BLaER1 treated with 17β-estradiol and CSF1 and Interleukin-3, amounts not matched to agents 10 nM and 100 nM (cell line): ENCODE measurements around the gene RNASET2.

Experiments used
- H3K27ac ChIP-seq, 11 experiments: shearing (Covaris generic); formaldehyde crosslinking; 2 replicates each; pipeline ENCODE4 v1.8.1; 2022
- H3K27me3 ChIP-seq, 11 experiments: shearing (Covaris generic); formaldehyde crosslinking; 2 replicates each; pipeline ENCODE4 v1.8.1; 2022
- H3K36me3 ChIP-seq, 11 experiments: shearing (Covaris generic); formaldehyde crosslinking; 2 replicates each; pipeline ENCODE4 v1.8.1; 2022
- H3K4me1 ChIP-seq, 10 experiments: shearing (Covaris generic); formaldehyde crosslinking; 2 replicates each; pipeline ENCODE4 v1.8.1; 2022
- H3K4me2 ChIP-seq, 11 experiments: shearing (Covaris generic); formaldehyde crosslinking; 2 replicates each; pipeline ENCODE4 v1.8.1; 2022
- H3K4me3 ChIP-seq, 10 experiments: shearing (Covaris generic); formaldehyde crosslinking; 2 replicates each; pipeline ENCODE4 v1.8.1; 2022
- H3K9ac ChIP-seq, 11 experiments: shearing (Covaris generic); formaldehyde crosslinking; 2 replicates each; pipeline ENCODE4 v1.8.1; 2022
- H3K9me3 ChIP-seq, 11 experiments: shearing (Covaris generic); formaldehyde crosslinking; replicated peaks in 1 of 11; 2 replicates each; pipeline ENCODE4 v1.8.1; 2022
- H4K20me1 ChIP-seq, 11 experiments: shearing (Covaris generic); formaldehyde crosslinking; 2 replicates each; pipeline ENCODE4 v1.8.1; 2022
- Cebpa-rat ChIP-seq, 11 experiments: shearing (Covaris generic); IDR thresholded peaks; 2 replicates each; pipeline ENCODE4 v1.8.1; 2022

The RNASET2 gene

GRCh38 chr6:166976636-166977035 is 20.3 kb upstream of the RNASET2 start:
- H4K20me1 ChIP-seq, result no peaks in the 10 kb centered on the region
- H3K36me3 ChIP-seq, result peaks cover 0 to 94% (median 63%) of the 10 kb centered on the region in 11 experiments; a peak in 18 of 22 replicates
- H3K9ac ChIP-seq, result no peak overlapping the region
- H3K9me3 ChIP-seq, result peaks cover 0 to 20% (median 9%) of the 10 kb centered on the region in 11 experiments; a peak in 13 of 22 replicates
- no peaks in the 10 kb centered on the region for H3K27me3 ChIP-seq
- no peak for TF ChIP-seq Cebpa-rat (IDR thresholded peaks at IDR 0.05)
- H3K4me2 ChIP-seq, result no peak overlapping the region
- H3K27ac ChIP-seq, result no peak overlapping the region
- H3K4me1 ChIP-seq, result peaks cover 9 to 17% (median 12%) of the 10 kb centered on the region in 10 experiments
- H3K4me3 ChIP-seq, result no peak overlapping the region

GRCh38 chr6:166972101-166972500 is 15.8 kb upstream of the RNASET2 start:
- Histone ChIP-seq H4K20me1 (no peaks in the 10 kb centered on the region), H3K27ac (peak overlapping the region in 8 of 11 experiments; percentile 0 to 81 (median 74); a peak in 9 of 22 replicates), H3K4me1 (peaks cover 36 to 49% (median 40%) of the 10 kb centered on the region in 10 experiments), H3K4me3 (no peak overlapping the region), H3K9me3 (peaks cover 0 to 32% (median 20%) of the 10 kb centered on the region in 11 experiments; a peak in 15 of 22 replicates), H3K27me3 (no peaks in the 10 kb centered on the region), H3K4me2 (peak overlapping the region; percentile 47 to 78 (median 72); a peak in 21 of 22 replicates), H3K36me3 (peaks cover 0 to 89% (median 53%) of the 10 kb centered on the region in 11 experiments; a peak in 18 of 22 replicates), H3K9ac (no peak overlapping the region)
- TF ChIP-seq Cebpa-rat (IDR thresholded peaks at IDR 0.05), result no peak

GRCh38 chr6:166971271-166971670 is 14.9 kb upstream of the RNASET2 start:
- H3K9me3 ChIP-seq, result peaks cover 0 to 41% (median 25%) of the 10 kb centered on the region in 11 experiments; a peak in 16 of 22 replicates
- peaks cover 36 to 49% (median 40%) of the 10 kb centered on the region in 10 experiments for H3K4me1 ChIP-seq
- TF ChIP-seq Cebpa-rat (IDR thresholded peaks at IDR 0.05), result no peak
- peak overlapping the region in 5 of 11 experiments; percentile 8 to 62 (median 42); a peak in 3 of 22 replicates for H3K9ac ChIP-seq
- H3K27me3 ChIP-seq, result no peaks in the 10 kb centered on the region
- peak overlapping the region; percentile 47 to 78 (median 72) for H3K4me2 ChIP-seq
- peak overlapping the region in 10 of 11 experiments; percentile 47 to 81 (median 74); a peak in 19 of 22 replicates for H3K27ac ChIP-seq
- no peaks in the 10 kb centered on the region for H4K20me1 ChIP-seq
- H3K4me3 ChIP-seq, result no peak overlapping the region
- peaks cover 0 to 82% (median 45%) of the 10 kb centered on the region in 11 experiments; a peak in 16 of 22 replicates for H3K36me3 ChIP-seq

- H3K9me3 ChIP-seq, result peaks cover 0 to 46% (median 29%) of the 10 kb centered on the region in 11 experiments; a peak in 17 of 22 replicates
- TF ChIP-seq Cebpa-rat (IDR thresholded peaks at IDR 0.05), result no peak
- peaks cover 36 to 49% (median 40%) of the 10 kb centered on the region in 10 experiments for H3K4me1 ChIP-seq
- peak overlapping the region in 9 of 11 experiments; percentile 16 to 62 (median 34); a peak in 10 of 22 replicates for H3K9ac ChIP-seq
- H3K27me3 ChIP-seq, result no peaks in the 10 kb centered on the region
- peak overlapping the region; percentile 47 to 78 (median 72) for H3K4me2 ChIP-seq
- 0 out of 20 replicates have a peak overlapping the region, but pooled peaks of 1 of the 10 experiments have one; percentile 14 for H3K4me3 ChIP-seq
- peaks cover 0 to 77% (median 40%) of the 10 kb centered on the region in 11 experiments; a peak in 16 of 22 replicates for H3K36me3 ChIP-seq
- no peaks in the 10 kb centered on the region for H4K20me1 ChIP-seq
- H3K27ac ChIP-seq, result peak overlapping the region in 10 of 11 experiments; percentile 47 to 81 (median 74); a peak in 21 of 22 replicates
These were observed 14.4 kb upstream of the RNASET2 start for GRCh38 chr6:166970776-166971175.

GRCh38 chr6:166970091-166970490 is 13.7 kb upstream of the RNASET2 start:
- no peak for TF ChIP-seq Cebpa-rat (IDR thresholded peaks at IDR 0.05)
- H4K20me1 ChIP-seq, result no peaks in the 10 kb centered on the region

GRCh38 chr6:166969390-166970002 is 13.1 kb upstream of the RNASET2 start:
- Histone ChIP-seq H3K9ac (peak overlapping the region in 8 of 11 experiments; percentile 3 to 62 (median 50); a peak in 13 of 22 replicates), H3K4me3 (peak overlapping the region in 4 of 10 experiments; percentile 2 to 13 (median 7); a peak in 4 of 20 replicates), H3K9me3 (peaks cover 0 to 52% (median 30%) of the 10 kb centered on the region in 11 experiments; a peak in 17 of 22 replicates), H4K20me1 (no peaks in the 10 kb centered on the region), H3K27ac (peak overlapping the region in 10 of 11 experiments; percentile 47 to 81 (median 74); a peak in 21 of 22 replicates), H3K27me3 (no peaks in the 10 kb centered on the region), H3K4me2 (peak overlapping the region; percentile 47 to 78 (median 72)), H3K4me1 (peaks cover 36 to 49% (median 40%) of the 10 kb centered on the region in 10 experiments), H3K36me3 (peaks cover 0 to 64% (median 29%) of the 10 kb centered on the region in 11 experiments; a peak in 15 of 22 replicates)
- TF ChIP-seq Cebpa-rat (IDR thresholded peaks at IDR 0.05), result no peak

More at GRCh38 chr6:166970091-166970490, 13.7 kb upstream of the RNASET2 start:
- Histone ChIP-seq H3K27me3 (no peaks in the 10 kb centered on the region), H3K9me3 (peaks cover 0 to 52% (median 32%) of the 10 kb centered on the region in 11 experiments; a peak in 17 of 22 replicates), H3K4me2 (peak overlapping the region; percentile 47 to 78 (median 72)), H3K9ac (peak overlapping the region in 10 of 11 experiments; percentile 3 to 62 (median 35); a peak in 11 of 22 replicates), H3K36me3 (peaks cover 0 to 70% (median 33%) of the 10 kb centered on the region in 11 experiments; a peak in 16 of 22 replicates), H3K4me1 (peaks cover 36 to 49% (median 40%) of the 10 kb centered on the region in 10 experiments), H3K27ac (peak overlapping the region in 10 of 11 experiments; percentile 47 to 81 (median 74); a peak in 20 of 22 replicates), H3K4me3 (peak overlapping the region in 2 of 10 experiments; percentile 2 to 14; a peak in 1 of 20 replicates)

GRCh38 chr6:166966268-166966667 is 9.9 kb upstream of the RNASET2 start:
- H3K4me1 ChIP-seq, result peaks cover 24 to 38% (median 27%) of the 10 kb centered on the region in 10 experiments
- peaks cover 0 to 32% (median 7%) of the 10 kb centered on the region in 11 experiments; a peak in 12 of 22 replicates for H3K36me3 ChIP-seq
- H3K27me3 ChIP-seq, result no peaks in the 10 kb centered on the region
- H3K9me3 ChIP-seq, result peaks cover 0 to 48% (median 34%) of the 10 kb centered on the region in 11 experiments; a peak in 17 of 22 replicates
- TF ChIP-seq Cebpa-rat (IDR thresholded peaks at IDR 0.05), result no peak
- H3K27ac ChIP-seq, result no peak overlapping the region
- no peak overlapping the region for H3K9ac ChIP-seq
- no peak overlapping the region for H3K4me3 ChIP-seq
- H4K20me1 ChIP-seq, result no peaks in the 10 kb centered on the region
- no peak overlapping the region for H3K4me2 ChIP-seq

GRCh38 chr6:166960609-166960978 is 4.2 kb upstream of the RNASET2 start:
- H3K27ac ChIP-seq, result peak overlapping the region; percentile 89 to 98 (median 94); a peak in 21 of 22 replicates

More at GRCh38 chr6:166960609-166960978, 4.2 kb upstream of the RNASET2 start:
- H3K27me3 ChIP-seq, result no peaks in the 10 kb centered on the region
- no peaks in the 10 kb centered on the region; a peak in 1 of 22 replicates for H3K36me3 ChIP-seq
- peak overlapping the region; percentile 91 to 100 (median 99) for H3K4me2 ChIP-seq
- no peak for TF ChIP-seq Cebpa-rat (IDR thresholded peaks at IDR 0.05)
- no peaks in the 10 kb centered on the region; a peak in 1 of 22 replicates for H4K20me1 ChIP-seq
- peaks cover 44 to 50% (median 48%) of the 10 kb centered on the region in 10 experiments for H3K4me1 ChIP-seq
- H3K9ac ChIP-seq, result peak overlapping the region in 7 of 11 experiments; percentile 12 to 93 (median 89); a peak in 7 of 22 replicates
- no peak overlapping the region for H3K4me3 ChIP-seq
- peaks cover 0 to 22% (median 12%) of the 10 kb centered on the region in 11 experiments; a peak in 13 of 22 replicates for H3K9me3 ChIP-seq
